Measurements from ENCODE around the gene GDF9.

Gene GDF9

GRCh38 chr5:132866342-132867045 lies at the start of gene GDF9, which contains the start of gene UQCRQ:
Gene GDF9, minus strand, starts transcription at chr5:132866469. Its CDS starts 1,936 bp downstream, at chr5:132864533.
Gene UQCRQ, plus strand, starts transcription at chr5:132866642. Its CDS starts 240 bp downstream, at chr5:132866882.
- DNase-seq, result peak; percentile 99

GRCh38 chr5:132915681-132916080 lies 49.4 kb upstream of the GDF9 start:
- no peak for DNase-seq

- no peak for DNase-seq
These were observed 43.4 kb upstream of the GDF9 start for GRCh38 chr5:132909702-132910101.

GRCh38 chr5:132907161-132907560 lies 40.9 kb upstream of the GDF9 start:
- no peak for DNase-seq

GRCh38 chr5:132905938-132906337 lies 39.7 kb upstream of the GDF9 start:
- DNase-seq, result no peak

GRCh38 chr5:132901730-132902129 lies 35.5 kb upstream of the GDF9 start:
- DNase-seq, result no peak

GRCh38 chr5:132901036-132901435 lies 34.8 kb upstream of the GDF9 start:
- no peak for DNase-seq

GRCh38 chr5:132898094-132898493 lies 31.8 kb upstream of the GDF9 start:
- DNase-seq, result no peak

GRCh38 chr5:132896685-132897084 lies 30.4 kb upstream of the GDF9 start:
- no peak for DNase-seq

GRCh38 chr5:132895719-132896305 lies 29.5 kb upstream of the GDF9 start:
- no peak for DNase-seq

- no peak for DNase-seq
These were observed 24.5 kb upstream of the GDF9 start for GRCh38 chr5:132890817-132891216.

- DNase-seq, result no peak
These were observed 23.2 kb upstream of the GDF9 start for GRCh38 chr5:132889501-132889900.

GRCh38 chr5:132887283-132887682 lies 21.0 kb upstream of the GDF9 start:
- no peak for DNase-seq

- DNase-seq, result no peak
These were observed 20.0 kb upstream of the GDF9 start for GRCh38 chr5:132886064-132886823.

- DNase-seq, result no peak
These were observed 18.3 kb upstream of the GDF9 start for GRCh38 chr5:132884548-132884947.

GRCh38 chr5:132883261-132883834 lies 17.1 kb upstream of the GDF9 start:
- DNase-seq, result peak; percentile 74

- DNase-seq, result peak; percentile 14
These were observed 11.7 kb upstream of the GDF9 start for GRCh38 chr5:132877938-132878337.

GRCh38 chr5:132877466-132877865 lies 11.2 kb upstream of the GDF9 start:
- DNase-seq, result no peak

GRCh38 chr5:132876020-132876759 lies 9.9 kb upstream of the GDF9 start:
- no peak for DNase-seq

- DNase-seq, result no peak
These were observed 7.6 kb upstream of the GDF9 start for GRCh38 chr5:132873930-132874271.

- peak; percentile 4 for DNase-seq
These were observed 7.1 kb upstream of the GDF9 start, which contains the start of gene LEAP2 for GRCh38 chr5:132873119-132873929. Gene LEAP2, plus strand, starts transcription at chr5:132873668. Its CDS starts 27 bp downstream, at chr5:132873695.

GRCh38 chr5:132872788-132873118 lies 6.5 kb upstream of the GDF9 start:
- DNase-seq, result no peak

Data from NCI-H82 (cell line).